GM21619 (cell line): Measurements from ENCODE around the gene MARCHF4.
A peak's percentile ranks its signal among the peaks of the same experiment; 100 is the strongest.

Experiments
- ATAC-seq: cut with Tn5 transposase; IDR thresholded peaks from one replicate; pipeline ENCODE4 v1.9.1; 2021; ENCODE audit not compliant: unreplicated experiment

The MARCHF4 gene, protein sequence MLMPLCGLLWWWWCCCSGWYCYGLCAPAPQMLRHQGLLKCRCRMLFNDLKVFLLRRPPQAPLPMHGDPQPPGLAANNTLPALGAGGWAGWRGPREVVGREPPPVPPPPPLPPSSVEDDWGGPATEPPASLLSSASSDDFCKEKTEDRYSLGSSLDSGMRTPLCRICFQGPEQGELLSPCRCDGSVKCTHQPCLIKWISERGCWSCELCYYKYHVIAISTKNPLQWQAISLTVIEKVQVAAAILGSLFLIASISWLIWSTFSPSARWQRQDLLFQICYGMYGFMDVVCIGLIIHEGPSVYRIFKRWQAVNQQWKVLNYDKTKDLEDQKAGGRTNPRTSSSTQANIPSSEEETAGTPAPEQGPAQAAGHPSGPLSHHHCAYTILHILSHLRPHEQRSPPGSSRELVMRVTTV

DNA sequence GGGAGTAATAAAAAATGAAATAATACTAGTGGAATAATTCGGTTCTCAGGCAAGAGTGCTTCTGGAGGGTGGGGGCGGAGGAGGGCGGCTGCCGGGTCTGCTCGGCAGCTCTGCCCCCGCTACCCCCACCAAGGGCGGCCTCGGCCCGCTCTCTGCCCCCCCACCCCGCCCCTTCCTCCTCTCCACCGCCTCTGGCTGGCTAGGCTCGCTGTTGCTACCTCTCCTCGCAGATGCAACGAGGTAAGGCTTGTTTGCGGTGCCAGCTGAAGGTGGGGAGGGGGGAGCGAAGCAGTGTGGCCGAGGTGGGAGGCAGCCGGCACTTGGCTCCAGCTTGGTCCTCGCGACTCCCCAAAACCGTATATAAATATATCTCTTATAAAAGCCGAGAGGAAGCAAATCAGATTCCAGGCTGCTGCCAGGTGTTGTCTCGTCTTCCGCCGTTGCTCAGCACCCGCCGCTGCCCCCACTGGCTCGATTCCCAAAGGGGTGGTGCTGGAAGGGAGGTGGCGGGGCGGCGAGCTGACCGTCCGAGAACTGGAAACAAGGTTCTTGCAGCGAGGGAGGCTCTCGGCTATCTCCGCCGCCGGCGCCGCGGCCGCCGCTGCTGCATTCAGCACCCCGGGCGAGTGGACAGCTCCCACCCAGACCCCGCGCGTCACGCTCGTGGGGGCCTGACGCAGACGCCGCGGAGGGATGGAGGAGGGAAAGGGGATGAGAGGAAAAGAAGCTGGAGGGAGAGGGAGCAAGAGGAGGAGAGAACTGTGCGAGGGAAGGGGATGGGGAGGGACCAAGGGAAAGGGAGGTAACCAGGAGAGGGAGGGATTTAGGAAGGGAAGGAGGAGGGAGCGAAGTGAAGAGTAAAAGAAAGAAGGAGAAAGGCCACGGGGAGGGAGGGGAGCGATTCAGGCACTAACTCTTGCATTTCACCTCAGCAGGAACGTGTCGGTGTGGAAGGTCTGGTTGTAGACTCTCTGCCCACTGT, at the start of gene MARCHF4:
MARCHF4 (minus strand) TSS at position 763 of the 982 bp plus-strand sequence. CDS start 2,223 bp downstream, outside the sequence.
- ATAC-seq: no peak

DNA sequence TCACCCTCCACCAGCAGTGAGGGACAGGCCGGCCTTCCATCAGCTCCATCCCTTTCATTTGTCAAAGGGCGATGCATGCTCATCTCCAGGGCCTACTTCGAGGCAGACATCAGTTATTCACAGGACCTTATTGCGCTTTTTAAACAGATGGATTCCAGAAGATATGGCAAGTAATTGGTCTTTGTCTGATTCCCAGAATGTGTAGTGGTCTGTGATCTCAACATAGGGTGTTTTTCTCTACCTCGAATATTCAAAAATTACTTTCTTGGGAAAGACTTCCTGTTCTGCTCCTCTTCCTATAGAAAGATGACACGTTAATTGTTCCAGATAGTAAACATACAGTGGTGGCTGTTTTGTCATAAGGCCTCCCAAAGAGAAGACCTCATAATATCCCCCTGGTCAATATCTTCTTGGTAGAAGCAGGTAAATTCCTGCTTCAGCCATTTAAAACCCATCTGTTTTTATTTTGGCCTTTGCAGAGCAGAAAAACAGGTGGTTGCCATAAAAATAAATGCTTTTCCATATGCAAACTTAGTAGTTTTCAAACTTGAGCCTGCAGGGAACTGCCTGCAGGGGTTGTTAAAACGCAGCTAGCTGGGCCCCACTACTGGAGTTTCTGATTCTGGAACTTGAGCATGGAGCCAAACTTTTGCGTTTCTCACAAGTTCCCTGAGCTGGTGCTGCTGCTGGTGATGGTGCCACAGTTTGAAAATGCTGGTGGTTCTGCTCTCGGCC, 48.3 kb upstream of the MARCHF4 start:
- no peak for ATAC-seq

DNA sequence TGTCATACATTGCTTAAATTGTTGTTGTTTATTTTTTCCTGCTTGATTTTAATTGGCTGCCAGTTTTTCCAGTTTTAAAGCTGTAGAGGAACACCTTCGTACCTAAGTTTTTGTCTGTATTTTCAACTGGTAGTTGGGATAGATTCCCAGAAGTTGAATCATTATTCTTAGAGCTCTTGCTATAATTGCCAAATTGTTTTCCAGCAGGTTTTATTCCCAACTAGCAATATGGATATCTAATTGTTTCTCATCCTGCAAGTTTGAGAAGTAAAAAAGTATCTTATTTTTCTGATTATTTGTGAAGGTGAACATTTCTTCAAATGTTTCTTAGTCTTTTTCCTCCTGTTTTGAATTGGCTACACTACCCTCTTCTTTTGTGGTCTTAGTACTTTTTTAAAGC, 46.7 kb upstream of the MARCHF4 start:
- ATAC-seq: no peak

DNA sequence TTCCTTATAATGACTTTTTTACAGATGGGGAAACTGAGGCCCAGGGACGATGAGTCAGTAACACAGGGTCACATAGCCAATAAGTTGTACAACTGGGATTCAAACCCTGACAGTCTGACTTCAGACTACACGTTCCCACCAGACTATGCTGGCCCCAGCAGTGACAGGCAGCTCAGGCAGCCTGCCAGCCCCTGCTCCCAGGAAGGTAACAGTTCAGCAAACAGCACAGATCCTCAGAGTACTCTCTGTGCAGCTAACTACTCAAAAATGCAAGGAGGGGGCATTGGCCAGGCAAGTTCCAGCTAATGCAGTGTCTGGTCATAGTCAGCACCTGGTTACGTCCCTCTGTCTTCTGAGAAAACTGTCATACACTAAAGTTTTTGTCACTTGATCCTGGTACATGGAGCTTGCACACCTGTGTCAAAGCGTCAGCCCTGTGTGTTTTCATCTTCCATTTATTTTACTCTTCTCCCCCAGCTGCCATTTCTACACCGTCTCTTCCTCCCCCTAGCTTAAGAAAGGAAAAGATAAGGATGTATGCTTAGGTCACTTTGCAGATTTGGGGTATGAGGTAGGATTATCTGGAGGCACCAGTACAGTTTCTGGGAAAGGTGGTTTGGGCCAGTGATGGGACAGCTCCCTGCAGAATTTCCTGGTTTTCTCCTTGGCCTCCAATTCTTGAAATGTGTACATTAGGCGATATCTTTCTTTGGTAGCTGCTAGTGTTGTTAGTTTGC, 44.5 kb upstream of the MARCHF4 start:
- ATAC-seq: no peak

DNA sequence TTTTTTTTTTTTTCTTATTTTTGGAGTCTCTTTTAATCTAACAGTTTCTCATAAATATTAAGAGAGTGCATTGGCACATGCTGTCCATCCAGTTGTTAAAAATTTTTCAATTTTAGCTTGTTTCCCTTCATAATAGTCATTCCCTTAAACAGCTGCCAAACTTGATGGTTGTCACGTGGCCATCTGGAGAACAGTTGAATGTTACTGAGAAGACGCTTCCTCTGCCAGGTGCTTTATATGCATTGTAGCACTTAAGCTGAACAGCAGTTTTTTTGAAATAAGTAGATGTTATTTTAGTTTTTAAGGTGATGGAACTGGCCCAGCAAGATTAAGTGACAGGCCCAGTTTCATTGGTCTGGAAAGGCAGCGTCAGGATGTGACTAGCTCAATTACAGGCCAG, 43.3 kb upstream of the MARCHF4 start:
- ATAC-seq: no peak

DNA sequence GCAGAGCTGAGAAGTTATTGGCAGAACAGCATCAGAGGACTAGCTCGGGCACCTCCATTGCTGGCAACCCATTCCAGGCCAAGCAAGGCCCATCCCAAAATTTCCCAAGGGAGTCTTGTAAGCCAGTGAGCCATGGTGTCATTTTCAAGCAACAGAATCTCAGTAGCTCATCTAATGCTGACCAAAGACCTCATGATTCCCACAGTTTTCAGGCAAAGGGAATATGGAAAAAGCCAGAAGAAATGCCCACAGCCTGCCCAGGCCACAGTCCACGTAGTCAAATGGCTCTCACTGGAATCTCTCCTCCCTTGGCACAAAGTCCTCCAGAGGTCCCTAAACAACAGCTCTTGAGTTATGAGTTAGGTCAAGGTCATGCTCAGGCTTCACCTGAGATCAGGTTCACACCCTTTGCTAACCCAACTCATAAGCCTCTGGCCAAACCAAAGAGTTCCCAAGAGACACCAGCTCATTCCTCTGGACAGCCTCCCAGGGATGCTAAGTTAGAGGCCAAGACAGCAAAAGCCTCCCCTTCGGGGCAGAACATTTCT, 42.6 kb upstream of the MARCHF4 start:
- no peak for ATAC-seq

DNA sequence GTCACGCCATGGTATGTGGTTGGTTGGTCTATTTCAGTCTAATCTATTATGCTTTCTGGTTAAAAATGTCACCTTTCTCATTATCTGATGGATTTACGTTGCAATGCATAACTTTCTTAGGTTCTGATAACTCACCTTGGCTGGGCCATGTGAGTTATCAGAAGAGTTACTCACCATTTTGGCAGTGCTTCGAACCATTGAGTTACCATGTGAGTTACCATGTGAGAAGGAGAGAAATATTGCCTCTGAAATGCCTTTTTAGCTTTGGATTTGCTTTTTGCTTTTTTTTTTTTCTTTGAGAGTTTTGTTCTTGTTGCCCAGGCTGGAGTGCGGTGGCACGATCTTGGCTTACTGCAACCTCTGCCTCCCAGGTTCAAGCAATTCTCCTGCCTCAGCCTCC, 41.6 kb upstream of the MARCHF4 start:
- no peak for ATAC-seq

DNA sequence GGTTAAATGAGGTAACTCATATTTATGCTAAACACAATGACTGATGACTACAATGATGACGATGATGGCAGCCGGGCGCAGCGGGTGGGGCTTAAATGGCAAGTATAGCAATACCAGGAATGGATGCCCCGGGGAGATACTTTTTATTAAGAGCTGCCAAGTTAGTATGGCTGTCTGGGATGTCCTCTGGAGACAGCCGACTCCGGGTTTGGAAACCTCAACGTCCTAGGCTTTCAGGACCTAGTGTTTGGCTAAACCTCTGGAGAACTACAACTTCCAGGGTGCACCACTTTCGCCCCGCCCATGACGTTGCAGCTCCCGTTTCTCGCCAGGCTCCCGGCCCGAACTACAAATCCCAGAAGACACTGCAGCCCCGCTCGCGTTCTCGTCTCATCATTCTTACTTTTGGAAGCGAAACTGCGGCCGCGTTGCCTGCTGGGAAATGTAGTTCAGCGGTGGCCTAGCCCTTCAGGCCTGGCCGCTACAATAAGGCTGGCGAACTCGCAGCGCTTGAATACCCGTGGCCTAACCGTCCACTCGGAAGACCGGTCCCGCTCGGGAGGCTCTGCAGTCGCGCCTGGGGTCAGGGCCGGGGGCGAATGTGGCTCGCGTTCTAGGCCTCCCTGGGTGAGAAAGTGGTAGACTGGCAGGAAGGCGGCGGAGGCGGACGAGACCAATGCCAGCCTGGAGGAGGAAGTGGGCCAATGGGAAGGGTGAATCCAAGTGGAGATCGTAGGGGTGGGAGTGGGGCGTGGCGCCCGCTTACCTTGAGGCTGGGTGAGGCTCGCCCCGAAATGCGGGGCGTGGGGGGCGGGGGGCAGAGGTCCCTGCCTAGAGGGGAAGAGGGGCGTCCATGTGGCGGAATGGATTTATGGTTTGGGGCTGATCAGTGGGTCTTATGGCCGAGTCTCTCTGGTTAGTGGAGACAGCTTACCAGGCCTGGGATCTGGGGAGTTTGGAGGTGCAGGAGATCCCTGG, 40.0 kb upstream of the MARCHF4 start, which contains the start of gene SMARCAL1:
SMARCAL1 (plus strand) TSS at position 463 of the 978 bp plus-strand sequence. CDS start 2,221 bp downstream, outside the sequence.
- peak; percentile 91 for ATAC-seq

DNA sequence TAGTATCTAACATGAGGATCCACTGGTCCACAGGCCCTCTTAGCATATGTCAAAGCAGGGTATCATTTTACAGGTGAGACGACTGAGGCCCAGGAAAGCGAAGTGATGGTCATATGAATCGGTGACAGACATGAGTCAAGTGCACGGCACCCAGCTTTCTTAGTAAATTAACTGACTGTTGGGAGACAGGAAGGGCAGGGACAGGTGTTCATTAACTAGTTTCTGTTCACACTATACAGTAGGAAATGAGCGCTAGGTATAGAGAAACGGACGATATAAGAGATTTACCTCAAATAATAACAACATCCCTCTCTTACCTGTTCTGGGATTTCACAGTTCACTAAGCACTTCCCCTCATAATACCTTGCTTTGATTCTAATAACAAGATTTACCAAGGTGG, 38.3 kb upstream of the MARCHF4 start:
- ATAC-seq: no peak

DNA sequence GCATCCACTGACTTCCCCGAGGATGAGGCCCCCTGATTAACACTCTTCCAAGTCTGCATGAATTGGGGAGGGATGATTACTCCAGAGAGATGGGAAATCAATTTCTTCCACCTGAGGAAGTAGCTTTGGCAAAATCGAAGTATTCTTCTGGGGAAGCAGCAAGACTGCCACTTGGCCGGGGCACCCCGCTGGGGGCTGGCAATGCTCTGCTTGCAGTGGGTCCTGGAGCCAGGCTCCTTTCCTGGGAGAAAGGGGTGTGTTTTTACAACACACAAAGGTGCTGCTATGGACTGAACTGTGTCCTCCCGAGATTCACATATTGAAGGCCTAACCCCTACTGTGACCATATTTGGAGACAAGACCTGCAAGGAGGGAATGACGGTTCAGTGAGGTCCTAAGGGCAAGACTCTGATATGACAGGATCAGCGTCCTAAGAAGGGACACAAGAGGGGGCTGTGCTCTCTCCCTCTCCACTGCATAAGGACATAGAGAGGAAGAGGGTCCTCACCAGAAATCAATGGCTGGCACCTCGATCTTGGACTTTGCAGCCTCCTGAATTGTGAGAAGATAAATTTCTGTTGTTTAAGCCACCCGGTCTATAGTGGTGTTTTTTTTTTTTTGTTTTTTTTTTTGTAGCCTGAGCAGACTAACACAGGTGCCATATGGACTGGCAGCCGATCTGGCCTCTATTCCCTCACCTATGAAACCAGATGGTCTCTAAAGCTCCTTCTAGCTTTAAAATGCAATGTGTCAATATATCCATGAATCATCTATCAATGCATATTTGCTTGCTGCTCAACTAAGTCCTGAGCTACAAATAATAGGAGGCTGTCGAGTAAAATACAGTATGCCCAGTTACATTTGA, 36.4 kb upstream of the MARCHF4 start:
- no peak for ATAC-seq

DNA sequence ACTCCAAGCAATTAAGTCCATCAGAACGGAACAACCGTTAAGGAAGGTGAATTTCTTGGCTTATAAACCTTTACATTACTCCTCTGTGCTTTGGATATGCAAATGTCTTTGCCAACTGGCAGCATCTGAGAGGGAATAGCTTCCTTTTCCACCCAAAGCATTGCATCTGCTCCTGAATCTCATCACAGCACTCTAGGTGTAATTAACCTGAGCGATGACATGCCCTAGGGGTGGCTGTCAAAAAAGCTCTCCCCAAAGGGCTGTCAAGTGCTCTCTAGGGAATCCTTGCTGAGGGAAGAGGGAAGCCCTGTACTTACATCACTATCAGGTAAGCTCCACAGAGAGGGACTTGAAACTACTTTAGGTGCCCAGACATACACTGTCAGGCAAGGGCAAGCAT, 34.5 kb upstream of the MARCHF4 start:
- no peak for ATAC-seq

DNA sequence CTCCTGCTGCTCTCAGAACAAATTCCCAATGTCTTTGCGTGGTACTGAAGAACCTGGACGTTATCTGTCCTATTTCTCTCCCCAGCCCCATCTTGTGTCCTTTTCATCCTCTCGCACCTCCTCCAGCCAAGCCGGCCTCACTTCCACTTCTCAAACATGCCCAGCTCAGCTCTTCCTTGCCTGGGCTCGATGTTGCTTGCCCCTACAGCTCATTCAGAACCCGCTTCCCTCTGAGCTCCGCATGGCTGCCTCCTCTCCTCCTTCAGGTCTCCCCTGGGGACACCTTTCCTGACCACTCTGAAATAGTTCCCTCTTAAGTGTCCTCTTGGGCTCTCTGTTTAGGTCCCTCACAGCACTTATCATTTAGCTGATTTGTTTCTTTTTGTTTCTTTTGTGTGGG, 33.3 kb upstream of the MARCHF4 start:
- no peak for ATAC-seq

DNA sequence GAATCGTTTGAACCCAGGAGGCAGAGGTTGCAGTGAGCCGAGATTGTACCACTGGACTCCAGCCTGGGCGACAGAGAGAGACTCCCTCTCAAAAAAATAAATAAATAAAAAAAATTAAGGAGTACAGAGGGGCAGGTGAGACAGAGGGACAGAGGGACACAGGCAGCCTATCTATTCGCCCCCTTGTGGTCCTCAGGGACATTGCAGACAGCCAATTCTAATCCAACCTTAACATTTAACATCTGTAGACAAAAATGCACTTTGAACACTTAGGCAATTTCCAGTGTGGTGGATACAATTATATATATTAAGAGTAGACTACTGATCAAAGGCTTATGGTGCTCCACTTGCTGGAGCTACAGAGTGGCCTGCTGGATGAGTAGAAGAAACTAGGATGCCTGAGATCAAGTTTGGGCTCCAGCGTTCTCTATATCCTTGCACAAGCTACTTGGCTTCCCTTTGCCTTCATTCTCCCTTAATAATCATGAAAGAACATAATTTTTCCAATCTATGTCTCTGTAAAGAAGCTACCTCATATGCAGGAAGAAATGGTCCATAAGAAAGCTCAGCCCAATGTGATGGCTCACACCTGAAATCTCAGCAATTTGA, 31.8 kb upstream of the MARCHF4 start:
- ATAC-seq: no peak

DNA sequence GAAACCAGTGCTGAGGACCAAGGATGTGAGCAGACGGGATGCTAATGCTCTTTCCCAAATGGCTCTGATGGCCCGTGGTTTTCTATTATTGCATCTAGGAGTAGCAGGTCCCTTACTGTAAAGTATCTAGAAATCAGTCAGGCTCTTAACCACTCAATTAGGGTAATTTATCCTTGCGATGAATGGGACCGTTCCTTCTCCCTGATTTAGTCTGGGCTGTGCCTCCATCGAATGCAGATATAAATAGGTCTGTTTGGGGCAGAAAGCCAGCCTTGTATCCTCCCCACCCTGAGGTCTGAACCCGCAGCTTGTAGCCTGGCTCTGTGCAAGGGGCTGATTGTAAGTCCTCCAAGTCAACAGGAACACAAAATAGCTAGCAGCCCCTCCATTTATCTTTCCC, 30.5 kb upstream of the MARCHF4 start:
- ATAC-seq: no peak

DNA sequence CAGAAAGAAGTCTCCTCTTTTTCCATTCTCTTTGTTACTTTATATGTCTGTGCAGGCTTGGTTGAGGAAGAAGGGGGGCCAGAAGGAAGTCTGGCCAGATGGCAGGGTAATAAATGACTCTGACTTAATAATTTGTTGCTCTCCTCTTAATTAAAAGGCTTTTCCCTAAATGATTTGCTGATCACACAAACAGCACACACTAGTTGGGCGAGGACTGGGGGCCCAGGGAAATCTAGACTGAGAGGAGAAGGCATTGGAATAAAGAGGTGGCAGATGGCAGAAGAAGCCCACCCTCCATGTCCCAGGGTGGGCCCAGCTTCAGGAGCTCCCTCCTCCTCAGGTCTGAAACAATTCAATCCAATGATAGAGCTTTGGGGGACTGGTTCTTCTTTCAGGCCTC, 27.3 kb upstream of the MARCHF4 start:
- ATAC-seq: no peak

DNA sequence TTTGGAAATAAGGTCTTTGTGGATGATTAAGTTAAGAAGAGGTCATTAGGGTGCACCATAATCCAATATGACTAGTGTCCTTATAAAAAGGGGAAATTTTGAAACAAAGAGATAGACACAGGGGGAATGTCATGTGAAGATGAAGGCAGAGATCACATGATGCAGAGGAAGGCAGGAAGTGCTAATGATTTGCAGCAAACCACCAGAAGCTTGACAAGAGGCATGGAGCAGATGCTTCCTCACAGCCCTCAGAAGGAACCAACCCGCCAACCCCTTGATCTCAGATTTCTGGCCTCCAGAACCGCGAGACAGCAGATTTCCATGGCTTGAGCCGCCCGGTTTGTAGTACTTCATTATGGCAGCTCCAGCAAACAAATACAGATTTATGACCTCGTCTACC, 22.6 kb upstream of the MARCHF4 start:
- ATAC-seq: no peak
